HG03575 (cell line): Measurements from ENCODE around the gene QRFP.
"Not testable (repeated sequence)": the region's sequence is repeated elsewhere in the genome, so short reads cannot be mapped to it uniquely, and the experiment has no call there.

Source experiments
- ATAC-seq: cut with Tn5 transposase; IDR thresholded peaks from one replicate; pipeline ENCODE4 v1.9.1; 2021; ENCODE audit not compliant: unreplicated experiment, insufficient number of reproducible peaks, low FRiP score; ENCODE audit errors: extremely low read depth

Gene QRFP

DNA sequence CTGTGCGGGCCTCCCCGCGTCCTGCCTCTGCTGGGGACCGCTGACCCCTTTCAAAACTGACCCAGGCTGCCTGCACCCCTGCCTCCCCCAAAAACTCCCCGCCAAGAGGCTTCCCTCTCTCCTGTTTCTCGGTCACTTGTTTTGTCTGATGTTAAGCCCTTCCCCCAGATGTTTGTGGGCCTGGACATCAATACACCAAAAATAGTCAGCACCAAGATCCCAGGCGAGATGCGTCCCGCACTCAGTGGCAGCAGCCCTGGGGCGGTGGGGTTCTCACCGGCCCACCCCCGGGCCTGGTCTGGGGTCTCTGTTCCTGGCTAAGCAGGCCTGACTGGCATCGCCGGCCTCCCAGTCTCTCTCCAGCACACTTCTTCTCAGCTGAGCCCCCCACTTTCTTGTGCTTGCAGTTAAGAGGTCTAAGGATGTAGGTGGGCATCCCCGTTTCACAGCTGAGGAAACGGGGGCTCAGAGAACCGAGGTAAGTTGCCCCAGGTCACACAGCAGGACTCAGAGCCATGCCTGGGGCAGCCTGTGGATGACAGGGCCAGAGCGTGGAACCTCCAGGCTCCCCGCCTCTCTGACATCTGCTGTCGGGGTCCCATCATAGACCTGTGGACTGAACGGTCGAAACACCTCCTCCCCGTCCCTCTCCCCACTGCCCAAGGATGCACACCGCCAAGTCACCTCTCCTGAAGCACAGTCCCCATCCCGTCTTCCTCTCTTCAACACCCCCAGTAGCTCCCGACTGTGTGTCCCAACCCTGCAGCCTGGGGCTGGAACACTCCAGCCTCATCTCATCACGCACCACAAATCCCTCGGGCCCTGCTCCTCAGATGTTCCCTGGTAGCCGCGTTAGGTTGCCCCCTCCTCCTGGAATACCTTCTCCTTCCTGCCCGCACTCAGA lies 25.6 kb upstream of the QRFP start:
- ATAC-seq = no peak

- no peak for ATAC-seq
Observed at GRCh38 chr9:130921300-130921988, 24.8 kb upstream of the QRFP start.

DNA sequence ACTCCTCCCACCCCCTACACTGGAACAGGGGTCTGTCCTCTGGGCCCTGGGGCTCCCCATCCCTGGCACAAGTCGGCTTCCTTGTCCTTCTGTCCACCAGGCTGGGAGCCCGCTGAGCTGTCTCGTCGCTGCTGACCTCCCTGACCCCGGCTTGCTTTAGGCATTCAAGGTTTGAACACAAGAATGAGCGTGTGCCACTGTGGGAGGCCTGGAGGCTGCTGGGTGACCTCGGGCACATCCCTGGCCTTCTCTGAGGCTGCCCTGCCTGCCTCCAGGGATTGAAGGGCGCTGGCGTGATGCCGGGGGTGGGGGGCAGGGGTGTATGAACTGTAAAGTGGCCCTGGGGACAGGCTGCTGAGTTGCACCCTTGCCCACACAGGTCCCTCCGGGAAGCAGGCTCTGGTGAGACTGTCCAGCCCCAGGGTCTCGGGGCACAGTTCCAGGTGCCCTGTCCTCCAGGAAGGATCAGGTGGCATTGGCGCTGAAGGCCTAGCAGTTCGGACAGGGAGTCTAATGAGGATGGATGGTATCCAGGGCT lies 24.2 kb upstream of the QRFP start:
- ATAC-seq = no peak

DNA sequence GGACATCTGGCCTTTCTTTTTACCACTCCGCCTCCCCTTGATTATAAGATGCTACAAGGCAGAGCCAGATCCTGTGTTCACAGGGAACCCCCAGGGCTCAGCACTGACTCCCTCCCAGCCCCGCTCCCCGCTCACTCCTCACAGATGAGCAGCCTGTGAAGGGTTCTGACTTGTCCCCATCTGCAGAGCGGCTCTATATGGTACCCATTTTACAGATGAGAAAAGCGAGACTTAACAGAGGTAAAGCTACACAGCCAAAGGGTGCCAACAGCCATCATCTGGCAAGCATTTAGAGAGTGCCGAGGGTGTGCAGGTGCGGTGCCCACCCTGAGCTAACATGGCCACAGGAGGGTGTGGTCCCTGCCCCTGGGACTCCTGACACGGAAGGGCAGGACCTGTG lies 23.6 kb upstream of the QRFP start:
- ATAC-seq = no peak

DNA sequence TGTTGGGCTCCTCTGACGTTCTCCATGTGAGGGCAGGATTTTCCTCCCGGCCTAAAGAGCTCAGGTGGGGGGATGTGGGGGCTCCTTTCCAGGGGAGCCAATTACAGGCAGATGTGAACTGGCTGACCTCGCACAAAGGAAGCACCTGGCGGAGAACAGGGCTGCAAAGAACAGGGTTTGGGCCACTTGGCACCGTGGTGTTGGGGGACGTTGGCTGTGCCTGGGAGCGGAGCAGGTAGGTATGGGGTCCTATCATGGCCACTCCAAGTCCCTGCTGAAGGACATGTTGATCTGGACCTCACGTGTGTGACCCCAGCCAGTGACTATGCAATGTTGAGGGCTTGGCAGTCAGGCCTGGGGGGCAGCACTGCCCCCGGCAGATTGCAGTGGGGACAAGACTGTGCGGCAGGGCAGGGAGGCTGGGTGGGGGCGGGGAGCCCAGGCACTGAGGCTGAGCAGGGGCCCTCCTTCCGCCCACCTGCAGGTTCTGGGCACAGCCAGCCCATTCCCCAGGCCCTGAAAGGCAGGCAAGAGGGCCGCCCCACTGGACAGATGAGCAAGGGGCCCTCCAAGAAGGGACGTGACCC lies 23.0 kb upstream of the QRFP start:
- no peak for ATAC-seq

GRCh38 chr9:130918826-130919558 lies 22.4 kb upstream of the QRFP start:
- ATAC-seq = no peak

- ATAC-seq = no peak
Observed at GRCh38 chr9:130918101-130918825, 21.7 kb upstream of the QRFP start.

DNA sequence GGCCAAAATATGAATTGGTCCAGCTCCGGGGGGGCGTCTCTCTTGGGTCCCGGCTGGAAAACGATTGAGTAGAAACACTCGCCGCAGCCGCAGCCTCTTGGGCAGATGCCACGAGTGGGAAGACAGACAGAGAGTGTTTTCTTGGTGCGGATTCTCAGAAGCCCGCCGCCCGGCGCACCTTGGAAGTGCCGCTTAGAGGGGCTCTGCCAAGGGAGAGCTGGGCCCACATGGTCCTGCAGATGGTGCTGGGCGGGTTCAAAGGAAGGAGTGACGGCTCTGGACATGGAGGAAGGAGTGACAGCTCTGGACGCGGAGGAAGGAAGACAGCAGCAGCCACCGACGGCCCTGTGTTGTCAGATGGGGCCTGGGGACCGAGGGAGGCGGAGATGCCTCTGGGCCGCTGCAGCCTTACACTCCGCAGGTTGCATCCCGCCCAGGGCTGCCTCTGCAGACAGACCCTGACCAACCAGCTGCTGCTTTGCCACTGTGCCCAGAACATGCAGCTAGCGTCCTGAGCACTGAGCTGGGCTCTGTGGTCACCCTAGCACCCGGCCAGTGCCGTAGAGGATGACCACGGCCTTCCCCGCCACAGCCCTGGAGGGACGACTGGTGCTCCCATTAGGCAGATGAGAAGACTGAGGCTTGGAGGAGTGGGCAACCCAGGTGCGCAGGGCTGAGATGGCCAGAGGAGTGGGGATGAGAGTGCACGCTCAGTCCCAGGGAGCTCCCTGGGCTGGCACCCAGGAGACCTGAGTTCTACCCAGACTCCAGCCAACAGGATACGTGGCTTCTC lies 20.8 kb upstream of the QRFP start:
- ATAC-seq = no peak

DNA sequence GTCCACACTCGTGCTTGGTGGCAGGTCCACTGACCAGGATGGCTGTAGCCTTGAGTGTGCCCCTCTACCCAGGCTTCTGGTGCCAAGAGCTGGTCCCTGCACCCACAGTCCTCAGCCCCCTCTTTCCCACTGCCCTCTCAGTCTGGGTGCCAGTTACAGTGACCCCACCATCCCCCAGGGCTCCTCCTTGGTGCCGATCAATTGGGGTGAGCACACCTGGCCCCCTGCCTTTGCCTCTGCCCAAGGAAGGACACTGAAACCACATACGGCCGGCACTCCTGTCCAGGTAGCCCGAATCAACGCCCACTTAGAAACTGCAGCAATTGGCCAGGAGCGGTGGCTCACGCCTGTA lies 18.5 kb upstream of the QRFP start:
- no peak for ATAC-seq

GRCh38 chr9:130914417-130915095 lies 17.9 kb upstream of the QRFP start:
- ATAC-seq = no peak

DNA sequence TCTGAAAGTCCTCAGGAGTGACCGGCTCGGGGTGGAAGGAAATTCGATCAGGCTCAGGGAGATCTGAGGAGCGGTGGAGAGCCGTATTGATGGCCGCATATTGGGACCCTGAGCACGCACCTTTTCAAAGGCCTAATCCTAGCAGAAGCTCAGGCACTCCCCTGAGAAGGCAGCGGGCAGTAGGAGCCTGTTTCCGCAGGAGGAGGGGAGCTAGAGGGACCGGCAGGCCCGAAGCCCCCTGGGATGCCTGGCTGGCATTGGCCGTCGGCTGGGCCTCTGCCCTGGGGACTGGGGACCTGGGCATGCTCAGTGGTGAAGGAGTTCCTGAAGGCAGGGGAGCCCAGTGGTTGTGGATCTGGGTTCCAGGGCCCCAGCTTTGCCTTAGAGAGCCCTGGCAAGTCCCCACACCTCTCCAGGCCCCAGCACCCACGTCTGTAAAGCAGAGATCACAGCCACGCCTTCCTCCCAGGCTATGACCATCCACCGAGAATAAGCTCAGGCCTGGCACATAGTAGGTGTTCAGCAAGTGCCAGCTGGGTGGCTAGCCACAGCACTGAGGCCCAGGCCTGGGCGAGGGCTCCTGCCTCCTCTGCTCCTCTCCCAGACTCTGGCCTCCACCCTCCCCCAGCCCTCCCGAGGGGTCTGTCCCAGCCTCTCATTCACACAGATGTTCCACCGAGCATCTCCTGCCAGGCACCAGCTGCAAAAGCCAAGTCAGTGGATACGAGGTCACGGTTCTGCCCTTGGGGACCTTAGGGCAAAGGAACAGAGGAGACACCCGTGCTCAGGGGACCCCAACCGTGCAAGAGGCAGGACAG lies 17.2 kb upstream of the QRFP start:
- ATAC-seq = no peak

GRCh38 chr9:130912932-130913598 lies 16.5 kb upstream of the QRFP start:
- ATAC-seq = no peak

- ATAC-seq = no peak
Observed at GRCh38 chr9:130911254-130912049, 14.8 kb upstream of the QRFP start.

- ATAC-seq = not testable (repeated sequence)
Observed at GRCh38 chr9:130910670-130911069, 14.1 kb upstream of the QRFP start.

DNA sequence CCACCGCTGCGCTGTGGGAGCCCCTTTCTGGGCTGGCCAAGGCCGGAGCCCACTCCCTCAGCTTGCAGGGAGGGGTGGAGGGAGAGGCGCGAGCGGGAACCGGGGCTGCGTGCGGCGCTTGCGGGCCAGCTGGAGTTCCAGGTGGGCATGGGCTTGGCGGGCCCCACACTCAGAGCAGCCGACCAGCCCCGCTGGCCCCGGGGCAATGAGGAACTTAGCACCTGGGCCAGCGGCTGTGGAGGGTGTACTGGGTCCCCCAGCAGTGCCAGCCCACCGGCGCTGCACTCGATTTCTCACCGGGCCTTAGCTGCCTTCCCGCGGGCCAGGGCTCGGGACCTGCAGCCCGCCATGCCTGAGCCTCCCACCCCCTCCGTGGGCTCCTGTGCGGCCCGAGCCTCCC lies 13.4 kb upstream of the QRFP start:
- ATAC-seq = not testable (repeated sequence)
